Testis (tissue), 3 donors: Measurements from ENCODE around the gene SUSD1. TPM values are rescaled to one million over a fixed set of nuclear protein-coding genes. Genes with fewer than 3 reads are reported as not detected.
"Not testable (repeated sequence)": the region's sequence is repeated elsewhere in the genome, so short reads cannot be mapped to it uniquely, and the experiment has no call there.

Source experiments
- DNase-seq: peaks from one replicate; pipeline ENCODE4 v3.0.0-alpha.2; 2019
- H3K27ac ChIP-seq, 2 donors: fragments of 200-600 bp; sonication (generic); one replicate each; pipeline ENCODE4 v1.5.1; 2019
- H3K27me3 ChIP-seq: fragments of 200-600 bp; sonication (generic); one replicate; pipeline ENCODE4 v1.5.1; 2019
- H3K36me3 ChIP-seq: fragments of 200-600 bp; sonication (generic); one replicate; pipeline ENCODE4 v1.5.1; 2017; ENCODE audit warnings: low read depth; ENCODE audit errors: missing control alignments
- H3K4me1 ChIP-seq: fragments of 200-600 bp; sonication (generic); one replicate; pipeline ENCODE4 v1.5.1; 2019
- H3K4me3 ChIP-seq, 2 donors: fragments of 200-600 bp; sonication (generic); one replicate each; pipeline ENCODE4 v1.5.1; 2017 to 2019
- H3K9me3 ChIP-seq: fragments of 200-600 bp; sonication (generic); one replicate; pipeline ENCODE4 v1.5.1; 2017
- CTCF ChIP-seq, 3 experiments: fragments of 450-650 bp in 2 of 3; fragments of 200-600 bp in 1 of 3; sonication (generic) in 1 of 3; IDR thresholded peaks; one replicate each; pipeline ENCODE4 v1.5.1; 2016 to 2019; ENCODE audit warnings: antibody characterized with exemption in 3 of 3, mild to moderate bottlenecking in 2 of 3, moderate library complexity in 1 of 3
- POLR2A ChIP-seq: fragments of 450-650 bp; IDR thresholded peaks from one replicate; pipeline ENCODE4 v1.6.1; 2017; ENCODE audit warnings: antibody characterized with exemption, mild to moderate bottlenecking, moderate library complexity
- WGBS, 2 donors: methylation state at CpG; one replicate each; pipeline ENCODE4 v1.1.5; 2018; 5-methylcytosine and 5-hydroxymethylcytosine counted together
- intact Hi-C: fragments of 100-400 bp; cut with DNase I; formaldehyde crosslinking; loops from one replicate; pipeline ENCODE4 v1.15.1; 2023; ENCODE audit warnings: low total_unique reads
- polyA plus RNA-seq: library from polyadenylated mRNA; stranded (reverse); fragments of 350-450 nt; fragmentation: Illumina TruSeq; extraction: RNeasy Lipid Tissue Mini Kit (QIAGEN cat#74804); gene quantifications from one replicate; pipeline ENCODE4 v1.2.3, GENCODE V29; 2014; ENCODE audit warnings: low read depth, low replicate concordance; ENCODE audit not compliant: insufficient read depth
- total RNA-seq, 2 donors: library from RNA; depleted of rRNA; stranded (reverse); fragments of >200 nt; gene quantifications; one replicate each; pipeline ENCODE4 v1.2.3, GENCODE V29; 2016

SUSD1 gene
- total and polyA plus RNA-seq, 3 donors from 2014 or later, result 12.7 to 39.1 (median 28.0) TPM

- H3K36me3 ChIP-seq, result no peaks in the 10 kb centered on the region
- H3K27me3 ChIP-seq, result no peaks in the 10 kb centered on the region
- intact Hi-C loops, result no loop called here
- 76 to 81% methylated on average over 7 of the region's 7 CpGs for WGBS, 2 donors
- H3K4me1 ChIP-seq, result no peaks in the 10 kb centered on the region
- no peak overlapping the region for H3K27ac ChIP-seq
- H3K4me3 ChIP-seq, result no peak overlapping the region
- no peaks in the 10 kb centered on the region for H3K9me3 ChIP-seq
- no peak for DNase-seq
- no peak for TF ChIP-seq CTCF (IDR thresholded peaks at IDR 0.05)
- TF ChIP-seq POLR2A, result no peak
Observed at GRCh38 chr9:112076814-112077213, 98.3 kb downstream of the SUSD1 start.

- no peak for DNase-seq
- intact Hi-C loops, result no loop called here
- Histone ChIP-seq H3K4me1 (no peaks in the 10 kb centered on the region), H3K4me3 (no peak overlapping the region), H3K27ac (no peak overlapping the region), H3K27me3 (no peaks in the 10 kb centered on the region), H3K9me3 (no peaks in the 10 kb centered on the region), H3K36me3 (no peaks in the 10 kb centered on the region)
- 22 to 23% methylated on average over 2 of the region's 2 CpGs for WGBS, 2 donors
- no peak for TF ChIP-seq CTCF (IDR thresholded peaks at IDR 0.05)
- no peak for TF ChIP-seq POLR2A
Observed at GRCh38 chr9:112075009-112075378, 100.1 kb downstream of the SUSD1 start.

- Histone ChIP-seq H3K27me3 (no peaks in the 10 kb centered on the region), H3K27ac (peak overlapping the region in 1 of 2 donors; percentile 26), H3K4me3 (no peak overlapping the region), H3K36me3 (no peaks in the 10 kb centered on the region), H3K4me1 (no peaks in the 10 kb centered on the region), H3K9me3 (no peaks in the 10 kb centered on the region)
- intact Hi-C loops, result loop anchor here (5.0 kb wide), 1 partner anchor 317 kb away; no protein-coding TSS in a partner anchor
- DNase-seq, result peak; percentile 77
- WGBS, 2 donors, result 38 to 48% methylated on average over 11 of the region's 11 CpGs
- TF ChIP-seq CTCF (IDR thresholded peaks at IDR 0.05), result peak; percentile 77 to 92 (median 89)
- no peak for TF ChIP-seq POLR2A
Observed at GRCh38 chr9:112074250-112075008, 100.7 kb downstream of the SUSD1 start.

GRCh38 chr9:112073639-112074173, 101.4 kb downstream of the SUSD1 start:
- not testable (repeated sequence) for H3K4me3 ChIP-seq, H3K27me3 ChIP-seq, H3K36me3 ChIP-seq, DNase-seq, H3K9me3 ChIP-seq, H3K4me1 ChIP-seq
- intact Hi-C loops, result loop anchor here (5.0 kb wide), 1 partner anchor 316 kb away; no protein-coding TSS in a partner anchor
- peak overlapping the region in 1 of 2 donors; percentile 26 for H3K27ac ChIP-seq
- WGBS, 2 donors, result 89 to 96% methylated on average over 10 of the region's 10 CpGs

- H3K4me1 ChIP-seq, result no peaks in the 10 kb centered on the region
- no peak overlapping the region for H3K27ac ChIP-seq
- intact Hi-C loops, result loop anchor here (5.0 kb wide), 1 partner anchor 316 kb away; no protein-coding TSS in a partner anchor
- H3K4me3 ChIP-seq, result no peak overlapping the region
- H3K27me3 ChIP-seq, result no peaks in the 10 kb centered on the region
- H3K9me3 ChIP-seq, result no peaks in the 10 kb centered on the region
- no peak for DNase-seq
- no peaks in the 10 kb centered on the region for H3K36me3 ChIP-seq
- WGBS, 2 donors, result 72 to 75% methylated on average over 8 to 9 of the region's 9 CpGs
- TF ChIP-seq CTCF (IDR thresholded peaks at IDR 0.05), result no peak
- TF ChIP-seq POLR2A, result no peak
Observed at GRCh38 chr9:112072721-112073638, 102.1 kb downstream of the SUSD1 start.
